Fibroblast of lung (primary cell): ENCODE results near the gene TSHR. TPM values are rescaled to one million over a fixed set of nuclear protein-coding genes. Genes with fewer than 3 reads are reported as not detected.
A peak's percentile ranks its signal among the peaks of the same experiment; 100 is the strongest.

Experiments used
- DNase-seq, 2 donors: peaks; one replicate each; pipeline versions ENCODE4 v3.0.0 to v3.0.0-alpha.2; 2010; ENCODE audit warnings: low read depth in 2 of 2
- H2AFZ ChIP-seq: 2 replicates; pipeline ENCODE4 v1.5.1; 2012; ENCODE audit warnings: low read length, control low read depth, inconsistent platforms
- H3K27ac ChIP-seq: 2 replicates; pipeline ENCODE4 v1.5.1; 2011; ENCODE audit warnings: low read length, control low read depth; ENCODE audit not compliant: insufficient read depth
- H3K27me3 ChIP-seq: 2 replicates; pipeline ENCODE4 v1.5.1; 2011; ENCODE audit warnings: mild to moderate bottlenecking, low read length; ENCODE audit not compliant: control insufficient read depth, insufficient read depth
- H3K36me3 ChIP-seq: 2 replicates; pipeline ENCODE4 v1.5.1; 2011; ENCODE audit warnings: low read length; ENCODE audit not compliant: control insufficient read depth, insufficient read depth
- H3K4me1 ChIP-seq: 2 replicates; pipeline ENCODE4 v1.5.1; 2011; ENCODE audit warnings: low read length; ENCODE audit not compliant: control insufficient read depth, insufficient read depth; ENCODE audit errors: extremely low read depth
- H3K4me2 ChIP-seq: 2 replicates; pipeline ENCODE4 v1.5.1; 2011; ENCODE audit warnings: low read length, control low read depth; ENCODE audit not compliant: insufficient read depth; ENCODE audit errors: extremely low read depth
- H3K4me3 ChIP-seq, 4 experiments: fragments of 200-600 bp in 1 of 4; sonication (generic) in 1 of 4; replicated peaks in 1 of 4; 2 replicates each; pipeline ENCODE4 v1.5.1; 2011 to 2016; ENCODE audit warnings: low read length in 4 of 4, low read depth in 3 of 4, mild to moderate bottlenecking in 3 of 4, control low read depth in 2 of 4, inconsistent platforms in 1 of 4, mixed read lengths in 1 of 4; ENCODE audit not compliant: insufficient read depth in 1 of 4; ENCODE audit errors: control extremely low read depth in 1 of 4
- H3K79me2 ChIP-seq: 2 replicates; pipeline ENCODE4 v1.5.1; 2012; ENCODE audit warnings: mild to moderate bottlenecking, low read length, inconsistent platforms; ENCODE audit not compliant: control insufficient read depth, insufficient read depth
- H3K9ac ChIP-seq: 2 replicates; pipeline ENCODE4 v1.5.1; 2011; ENCODE audit warnings: mild to moderate bottlenecking, low read length, control low read depth; ENCODE audit not compliant: insufficient read depth
- H3K9me3 ChIP-seq: 2 replicates; pipeline ENCODE4 v1.5.1; 2012; ENCODE audit warnings: low read depth, low read length; ENCODE audit not compliant: control insufficient read depth, insufficient read depth
- H4K20me1 ChIP-seq: 2 replicates; pipeline ENCODE4 v1.5.1; 2011; ENCODE audit warnings: low read length; ENCODE audit not compliant: control insufficient read depth, insufficient read depth; ENCODE audit errors: extremely low read depth
- CTCF ChIP-seq, 2 donors: IDR thresholded peaks in 1 of 2; conservative IDR thresholded peaks in 1 of 2; 1 replicate in 1 of 2; 2 replicates in 1 of 2; pipeline ENCODE4 v1.5.1; 2011 to 2012; ENCODE audit warnings: low read length in 2 of 2, control low read depth in 1 of 2, inconsistent platforms in 1 of 2, low read depth in 1 of 2, mild to moderate bottlenecking in 1 of 2
- EZH2 ChIP-seq: IDR thresholded peaks from 2 replicates; pipeline ENCODE4 v1.5.1; 2012; ENCODE audit warnings: low read length, control low read depth, mild to moderate bottlenecking; ENCODE audit errors: missing control alignments
- polyA plus RNA-seq, 2 donors: library from polyadenylated mRNA; depleted of rRNA in 1 of 2; stranded (reverse) in 1 of 2; unstranded in 1 of 2; fragments of >200 nt; gene quantifications; 2 replicates each; pipeline ENCODE4 v1.2.1, GENCODE V29; 2011 to 2012; ENCODE audit warnings: missing spikeins in 1 of 2
- total RNA-seq: library from RNA; depleted of rRNA; stranded (reverse); fragments of >200 nt; gene quantifications from 2 replicates; pipeline ENCODE4 v1.2.1, GENCODE V29; 2014

Gene TSHR
- total and polyA plus RNA-seq, 2 donors (not counting 1 experiment from before 2014, with no cell fraction given): not detected

GRCh38 chr14:81169711-81170103 lies 214.3 kb downstream of the TSHR start:
- Histone ChIP-seq H3K9ac (peak overlapping the region; percentile 55), H3K79me2 (no peaks in the 10 kb centered on the region), H3K4me1 (peaks cover 7% of the 10 kb centered on the region), H3K27ac (peak overlapping the region; percentile 83), H3K36me3 (no peaks in the 10 kb centered on the region), H3K27me3 (no peaks in the 10 kb centered on the region), H3K9me3 (no peaks in the 10 kb centered on the region), H4K20me1 (no peaks in the 10 kb centered on the region), H3K4me2 (peak overlapping the region; percentile 92), H2AFZ (peak overlapping the region; percentile 92), H3K4me3 (peak overlapping the region; percentile 56 to 68 (median 66))
- peak in 1 of 2 donors; percentile 14 for DNase-seq
- TF ChIP-seq CTCF (conservative IDR thresholded peaks at IDR 0.05 in 1 of 2, IDR thresholded peaks at IDR 0.05 in 1 of 2; ENCODE audit: low read depth in 1 of 2, low read length in 2 of 2) (no peak), EZH2 (no peak)

- Histone ChIP-seq H3K9ac (peak overlapping the region; percentile 55), H2AFZ (peak overlapping the region; percentile 98), H3K4me3 (peak overlapping the region; percentile 56 to 68 (median 66))
Observed at GRCh38 chr14:81170104-81170828, 214.8 kb downstream of the TSHR start.

GRCh38 chr14:81170829-81171195 lies 215.4 kb downstream of the TSHR start:
- DNase-seq: no peak
- Histone ChIP-seq H3K79me2 (no peaks in the 10 kb centered on the region), H3K9me3 (no peaks in the 10 kb centered on the region), H3K4me2 (no peak overlapping the region), H3K9ac (no peak overlapping the region), H3K4me3 (peak overlapping the region in 2 of 4 experiments; percentile 66 to 68), H3K4me1 (peaks cover 7% of the 10 kb centered on the region), H4K20me1 (no peaks in the 10 kb centered on the region), H3K27me3 (no peaks in the 10 kb centered on the region), H2AFZ (no peak overlapping the region), H3K27ac (no peak overlapping the region), H3K36me3 (no peaks in the 10 kb centered on the region)
- no peak for TF ChIP-seq EZH2
- no peak for TF ChIP-seq CTCF (conservative IDR thresholded peaks at IDR 0.05 in 1 of 2, IDR thresholded peaks at IDR 0.05 in 1 of 2; ENCODE audit: low read depth in 1 of 2, low read length in 2 of 2)

More at GRCh38 chr14:81170104-81170828, 214.8 kb downstream of the TSHR start:
- TF ChIP-seq CTCF (conservative IDR thresholded peaks at IDR 0.05 in 1 of 2, IDR thresholded peaks at IDR 0.05 in 1 of 2; ENCODE audit: low read depth in 1 of 2, low read length in 2 of 2): peak; percentile 81 to 94
- TF ChIP-seq EZH2: no peak
- Histone ChIP-seq H3K4me1 (peaks cover 7% of the 10 kb centered on the region), H3K9me3 (no peaks in the 10 kb centered on the region), H3K36me3 (no peaks in the 10 kb centered on the region), H3K79me2 (no peaks in the 10 kb centered on the region), H4K20me1 (no peaks in the 10 kb centered on the region), H3K4me2 (peak overlapping the region; percentile 92), H3K27ac (peak overlapping the region; percentile 83), H3K27me3 (no peaks in the 10 kb centered on the region)
- peak; percentile 83 to 89 for DNase-seq
